Lower leg skin (tissue), 4 donors: ENCODE results near the gene THSD4. TPM values are rescaled to one million over a fixed set of nuclear protein-coding genes. Genes with fewer than 3 reads are reported as not detected.

Experiments
- DNase-seq, 2 donors: peaks; one replicate each; pipeline ENCODE4 v3.0.0-alpha.2; 2019; ENCODE audit warnings: low spot score in 2 of 2
- H3K4me3 ChIP-seq: fragments of 200-600 bp; sonication (generic); 2 replicates; pipeline ENCODE4 v1.5.1; 2017; ENCODE audit warnings: mild to moderate bottlenecking, low read depth; ENCODE audit not compliant: poor library complexity, severe bottlenecking
- POLR2A ChIP-seq, 2 donors: fragments of 450-650 bp; IDR thresholded peaks; one replicate each; pipeline ENCODE4 v1.6.1; 2016 to 2017; ENCODE audit warnings: antibody characterized with exemption in 2 of 2, mild to moderate bottlenecking in 1 of 2, moderate library complexity in 1 of 2
- WGBS, 2 donors: methylation state at CpG; one replicate each; pipeline ENCODE4 v1.1.5; 2018; 5-methylcytosine and 5-hydroxymethylcytosine counted together
- intact Hi-C: fragments of 100-400 bp; cut with DNase I; formaldehyde crosslinking; loops from one replicate; pipeline ENCODE4 v1.15.0; 2023; ENCODE audit warnings: low total_unique reads
- total RNA-seq, 4 donors: library from RNA; depleted of rRNA; stranded (reverse); fragments of >200 nt; gene quantifications; one replicate each; pipeline ENCODE4 v1.1.0, GENCODE V29; 2016
- TF ChIP-seq, protein P1 (sequence below), 3 donors: fragments of 450-650 bp; IDR thresholded peaks; one replicate each; pipeline ENCODE4 v1.5.1; 2016; ENCODE audit warnings: antibody characterized with exemption in 3 of 3, mild to moderate bottlenecking in 3 of 3, moderate library complexity in 2 of 3

THSD4 gene
- total RNA-seq, 4 donors from 2014 or later: 9.3 to 39.2 (median 32.8) TPM

DNA sequence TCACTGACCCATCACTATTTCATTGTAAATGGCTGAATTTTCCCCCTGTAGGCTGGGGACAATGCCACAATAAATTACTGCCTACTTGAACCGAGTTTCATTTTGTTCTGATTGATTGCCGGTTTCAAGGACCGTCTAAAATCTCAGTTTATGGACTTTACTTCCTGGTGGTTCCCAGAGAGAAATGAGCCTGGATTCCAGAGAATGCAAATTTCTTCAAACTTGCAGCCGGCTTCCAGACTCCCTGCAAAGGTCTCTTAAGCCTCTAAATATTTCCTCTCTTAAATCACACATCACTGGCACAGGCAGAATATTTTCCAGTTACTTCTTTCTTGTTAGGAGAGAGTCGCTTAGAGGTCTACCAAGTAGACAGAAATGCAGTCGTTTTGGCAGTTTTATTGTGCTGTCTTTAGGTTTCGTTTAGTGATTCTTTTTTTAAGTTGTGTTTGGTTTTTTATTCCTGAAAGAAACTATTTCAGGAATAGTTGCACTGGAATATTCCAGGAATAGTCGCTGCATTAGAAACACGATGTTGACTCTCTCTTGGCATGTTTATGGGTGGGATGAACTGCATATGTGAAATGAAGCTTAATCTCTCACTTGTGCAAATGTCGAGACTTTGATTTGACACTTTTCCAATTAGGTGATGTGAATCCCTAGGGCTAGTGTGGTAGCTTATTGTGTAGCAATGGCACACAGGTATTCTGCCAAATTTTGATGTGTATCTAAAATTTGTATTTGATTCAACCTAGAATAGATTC is 411.0 kb downstream of the THSD4 start:
- TF ChIP-seq, protein P1, sequence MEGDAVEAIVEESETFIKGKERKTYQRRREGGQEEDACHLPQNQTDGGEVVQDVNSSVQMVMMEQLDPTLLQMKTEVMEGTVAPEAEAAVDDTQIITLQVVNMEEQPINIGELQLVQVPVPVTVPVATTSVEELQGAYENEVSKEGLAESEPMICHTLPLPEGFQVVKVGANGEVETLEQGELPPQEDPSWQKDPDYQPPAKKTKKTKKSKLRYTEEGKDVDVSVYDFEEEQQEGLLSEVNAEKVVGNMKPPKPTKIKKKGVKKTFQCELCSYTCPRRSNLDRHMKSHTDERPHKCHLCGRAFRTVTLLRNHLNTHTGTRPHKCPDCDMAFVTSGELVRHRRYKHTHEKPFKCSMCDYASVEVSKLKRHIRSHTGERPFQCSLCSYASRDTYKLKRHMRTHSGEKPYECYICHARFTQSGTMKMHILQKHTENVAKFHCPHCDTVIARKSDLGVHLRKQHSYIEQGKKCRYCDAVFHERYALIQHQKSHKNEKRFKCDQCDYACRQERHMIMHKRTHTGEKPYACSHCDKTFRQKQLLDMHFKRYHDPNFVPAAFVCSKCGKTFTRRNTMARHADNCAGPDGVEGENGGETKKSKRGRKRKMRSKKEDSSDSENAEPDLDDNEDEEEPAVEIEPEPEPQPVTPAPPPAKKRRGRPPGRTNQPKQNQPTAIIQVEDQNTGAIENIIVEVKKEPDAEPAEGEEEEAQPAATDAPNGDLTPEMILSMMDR (IDR thresholded peaks at IDR 0.05): no peak
- TF ChIP-seq POLR2A (IDR thresholded peaks at IDR 0.05): no peak
- no peak for DNase-seq
- intact Hi-C loops: no loop called here
- H3K4me3 ChIP-seq: no peak overlapping the region
- 14% methylated on average over 10 of the region's 10 CpGs for WGBS, 2 donors

DNA sequence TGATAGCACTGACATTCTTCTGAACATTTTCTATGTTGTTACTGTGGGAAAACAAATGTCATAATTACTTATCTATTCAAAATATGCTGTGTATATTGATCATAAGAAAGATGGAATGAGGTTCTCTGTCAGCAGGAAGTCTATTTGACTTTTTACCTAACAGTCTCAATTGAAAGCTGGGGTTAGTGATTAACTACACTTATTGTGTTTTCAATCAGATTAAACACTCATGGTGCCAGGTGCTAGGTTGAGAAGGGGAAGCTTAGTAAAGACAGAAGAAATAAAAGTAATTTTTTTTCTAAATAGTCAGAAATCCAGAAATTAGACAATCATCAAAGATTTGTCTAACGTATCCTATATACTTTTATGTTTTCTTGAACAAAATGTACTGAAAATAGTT is 414.1 kb downstream of the THSD4 start:
- H3K4me3 ChIP-seq: no peak overlapping the region
- TF ChIP-seq, protein P1 (IDR thresholded peaks at IDR 0.05): no peak
- WGBS, 2 donors: 89 to 91% methylated on average over 1 of the region's 1 CpG
- intact Hi-C loops: no loop called here
- no peak for DNase-seq

GRCh38 chr15:71530116-71530515 is 414.8 kb downstream of the THSD4 start:
- no peak for TF ChIP-seq POLR2A (IDR thresholded peaks at IDR 0.05)
- TF ChIP-seq, protein P1 (IDR thresholded peaks at IDR 0.05): no peak

DNA sequence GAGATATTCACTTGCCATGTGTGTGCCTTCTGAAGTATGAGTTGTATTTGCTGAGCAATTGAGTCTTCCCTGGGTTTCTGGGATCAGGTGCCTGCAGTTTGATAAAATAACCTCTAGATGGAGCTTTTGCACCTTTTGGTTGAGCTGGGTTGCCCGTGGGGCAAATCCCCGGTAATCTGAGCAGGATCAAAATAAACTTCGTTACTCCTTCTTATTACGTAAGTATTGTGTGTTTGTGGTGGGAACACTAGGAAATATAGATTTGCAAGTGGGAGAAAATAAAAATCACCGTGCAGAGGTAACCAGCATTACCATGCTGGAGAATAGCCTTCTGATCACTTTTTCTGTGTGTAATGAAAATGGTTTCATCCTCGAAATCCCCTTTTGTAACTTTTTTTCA is 417.7 kb downstream of the THSD4 start:
- TF ChIP-seq, protein P1 (IDR thresholded peaks at IDR 0.05): no peak
- TF ChIP-seq POLR2A (IDR thresholded peaks at IDR 0.05): no peak
- intact Hi-C loops: no loop called here
- no peak overlapping the region for H3K4me3 ChIP-seq
- WGBS, 2 donors: 70 to 76% methylated on average over 6 of the region's 6 CpGs
- no peak for DNase-seq

More at GRCh38 chr15:71530116-71530515, 414.8 kb downstream of the THSD4 start:
- H3K4me3 ChIP-seq: no peak overlapping the region
- no peak for DNase-seq
- 33 to 50% methylated on average over 3 of the region's 3 CpGs for WGBS, 2 donors
- intact Hi-C loops: no loop called here

DNA sequence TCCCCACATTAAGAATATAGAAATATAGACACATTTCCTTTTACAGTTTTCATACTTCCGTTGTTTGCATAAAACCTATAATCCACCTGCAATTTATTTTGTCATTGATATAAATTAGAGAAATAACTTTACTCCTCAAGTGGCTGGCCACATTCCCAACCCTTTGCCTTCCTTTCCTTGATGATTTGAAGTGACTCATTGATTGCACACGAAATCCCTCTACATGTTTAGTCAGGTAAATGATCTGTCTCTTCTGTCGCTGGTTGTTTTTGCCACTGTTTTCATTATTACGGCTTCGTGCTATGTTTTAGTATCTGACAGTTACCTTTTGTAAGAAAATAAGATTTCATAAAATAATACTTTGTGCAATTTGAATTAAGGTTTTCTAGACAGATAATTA is 422.9 kb downstream of the THSD4 start:
- H3K4me3 ChIP-seq: no peak overlapping the region
- 59 to 73% methylated on average over 5 of the region's 5 CpGs for WGBS, 2 donors
- DNase-seq: no peak
- no peak for TF ChIP-seq POLR2A (IDR thresholded peaks at IDR 0.05)
- TF ChIP-seq, protein P1 (IDR thresholded peaks at IDR 0.05): no peak
- intact Hi-C loops: no loop called here

DNA sequence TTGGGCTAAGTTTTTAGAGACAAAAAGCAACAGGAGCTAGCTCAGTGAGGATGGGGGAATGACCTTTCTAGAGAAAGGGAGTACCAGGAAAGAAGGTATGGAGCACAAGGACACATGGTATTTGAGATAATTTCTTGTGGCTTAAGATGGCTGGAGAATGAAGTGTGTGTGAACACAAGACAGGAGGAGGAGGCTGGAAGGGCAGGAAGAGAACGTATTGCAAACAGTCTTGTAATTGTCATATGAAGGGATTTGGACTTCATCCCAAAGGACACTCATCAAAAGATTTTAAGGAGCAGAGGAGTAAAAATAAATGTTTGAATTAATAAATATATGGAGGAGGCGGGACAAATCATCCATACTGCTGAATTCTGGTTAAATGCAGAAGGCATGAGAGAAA is 426.5 kb downstream of the THSD4 start:
- no peak for TF ChIP-seq POLR2A (IDR thresholded peaks at IDR 0.05)
- TF ChIP-seq, protein P1 (IDR thresholded peaks at IDR 0.05): no peak
- H3K4me3 ChIP-seq: no peak overlapping the region
- intact Hi-C loops: no loop called here
- 68 to 78% methylated on average over 2 of the region's 2 CpGs for WGBS, 2 donors
- DNase-seq: no peak
